Neuronal stem cell (in vitro differentiated cells): Measurements from ENCODE around the gene ARPIN. TPM values are rescaled to one million over a fixed set of nuclear protein-coding genes. Genes with fewer than 3 reads are reported as not detected.
"Not testable (repeated sequence)": the region's sequence is repeated elsewhere in the genome, so short reads cannot be mapped to it uniquely, and the experiment has no call there.

ENCODE experiments used
- DNase-seq: peaks from one replicate; pipeline ENCODE4 v3.0.0-alpha.2; 2013; ENCODE audit warnings: low spot score
- H2AFZ ChIP-seq: one replicate; pipeline ENCODE4 v1.6.1; 2013; ENCODE audit warnings: mild to moderate bottlenecking, low read length, inconsistent platforms
- H2AK5ac ChIP-seq: 2 replicates; pipeline ENCODE4 v1.6.1; 2013; ENCODE audit warnings: low read depth, mild to moderate bottlenecking, inconsistent platforms, low read length, moderate library complexity, mixed read lengths
- H2BK120ac ChIP-seq: 2 replicates; pipeline ENCODE4 v1.6.1; 2013; ENCODE audit warnings: low read depth, mild to moderate bottlenecking, inconsistent platforms, low read length, moderate library complexity, mixed read lengths
- H2BK12ac ChIP-seq: one replicate; pipeline ENCODE4 v1.6.1; 2013; ENCODE audit warnings: low read length, inconsistent platforms
- H2BK15ac ChIP-seq: 2 replicates; pipeline ENCODE4 v1.6.1; 2013; ENCODE audit warnings: mild to moderate bottlenecking, low read length, inconsistent platforms, mixed read lengths
- H2BK5ac ChIP-seq: one replicate; pipeline ENCODE4 v1.6.1; 2013; ENCODE audit warnings: inconsistent platforms, mild to moderate bottlenecking, low read length, moderate library complexity
- H3K14ac ChIP-seq: one replicate; pipeline ENCODE4 v1.6.1; 2013; ENCODE audit warnings: low read length, inconsistent platforms
- H3K18ac ChIP-seq: 2 replicates; pipeline ENCODE4 v1.6.1; 2013; ENCODE audit warnings: low read length, inconsistent platforms
- H3K23ac ChIP-seq: 2 replicates; pipeline ENCODE4 v1.6.1; 2013; ENCODE audit warnings: low read depth, mild to moderate bottlenecking, mixed read lengths, low read length, inconsistent platforms; ENCODE audit not compliant: poor library complexity
- H3K27ac ChIP-seq: replicated peaks from 3 replicates; pipeline ENCODE4 v1.5.1; 2013; ENCODE audit warnings: low read length, inconsistent platforms
- H3K27me3 ChIP-seq, 3 experiments: 2 replicates each; pipeline ENCODE4 v1.6.1; 2013; ENCODE audit warnings: low read length in 3 of 3, mild to moderate bottlenecking in 2 of 3, inconsistent platforms in 1 of 3, low read depth in 1 of 3, mixed read lengths in 1 of 3, moderate library complexity in 1 of 3; ENCODE audit not compliant: control insufficient read depth in 3 of 3, insufficient read depth in 3 of 3
- H3K36me3 ChIP-seq, 2 donors: replicated peaks in 1 of 2; 2 replicates each; pipeline ENCODE4 v1.6.1; 2013; ENCODE audit warnings: low read length in 2 of 2; ENCODE audit not compliant: control insufficient read depth in 2 of 2, insufficient read depth in 2 of 2
- H3K4ac ChIP-seq: 2 replicates; pipeline ENCODE4 v1.6.1; 2013; ENCODE audit warnings: inconsistent platforms, mild to moderate bottlenecking, low read length, moderate library complexity
- H3K4me1 ChIP-seq, 2 donors: 1 replicate in 1 of 2; 2 replicates in 1 of 2; pipeline ENCODE4 v1.6.1; 2013; ENCODE audit warnings: low read length in 2 of 2, low read depth in 1 of 2; ENCODE audit not compliant: control insufficient read depth in 2 of 2, insufficient read depth in 1 of 2
- H3K4me2 ChIP-seq: one replicate; pipeline ENCODE4 v1.6.1; 2013; ENCODE audit warnings: mild to moderate bottlenecking, low read length, inconsistent platforms; ENCODE audit not compliant: insufficient read depth, poor library complexity, severe bottlenecking
- H3K4me3 ChIP-seq, 2 donors: 2 replicates each; pipeline ENCODE4 v1.5.1; 2013; ENCODE audit warnings: low read length in 2 of 2, mild to moderate bottlenecking in 2 of 2, inconsistent platforms in 1 of 2, moderate library complexity in 1 of 2
- H3K79me1 ChIP-seq: one replicate; pipeline ENCODE4 v1.6.1; 2013; ENCODE audit warnings: low read depth, mild to moderate bottlenecking, inconsistent platforms, low read length, moderate library complexity
- H3K9ac ChIP-seq: one replicate; pipeline ENCODE4 v1.6.1; 2013; ENCODE audit warnings: mild to moderate bottlenecking, low read depth, low read length, inconsistent platforms; ENCODE audit not compliant: poor library complexity
- H3K9me3 ChIP-seq, 2 donors: replicated peaks in 1 of 2; 2 replicates each; pipeline versions ENCODE3 to v1.6.1; 2013; ENCODE audit warnings: low read length in 2 of 2, mild to moderate bottlenecking in 2 of 2, inconsistent platforms in 1 of 2, low read depth in 1 of 2, mixed read lengths in 1 of 2, moderate library complexity in 1 of 2; ENCODE audit not compliant: control insufficient read depth in 2 of 2, insufficient read depth in 1 of 2
- H4K8ac ChIP-seq: one replicate; pipeline ENCODE4 v1.6.1; 2013; ENCODE audit warnings: low read depth, mild to moderate bottlenecking, inconsistent platforms, low read length, moderate library complexity
- H4K91ac ChIP-seq: one replicate; pipeline ENCODE4 v1.6.1; 2013; ENCODE audit warnings: low read length, low read depth, mild to moderate bottlenecking, inconsistent platforms; ENCODE audit not compliant: poor library complexity
- WGBS, 2 donors: extraction: QIAGEN DNeasy Blood & Tissue Kit; methylation state at CpG; one replicate each; pipeline ENCODE4 v1.1.7; 2013; ENCODE audit warnings: missing lambda C conversion rate in 2 of 2, mixed read lengths in 1 of 2; ENCODE audit not compliant: insufficient read length in 2 of 2, insufficient replicate concordance in 1 of 2; ENCODE audit errors: extremely low coverage in 2 of 2; 5-methylcytosine and 5-hydroxymethylcytosine counted together
- polyA plus RNA-seq, 2 experiments: library from polyadenylated mRNA; stranded (reverse); fragments of 200-250 nt; gene quantifications; one replicate each; pipeline ENCODE4 v1.2.3, GENCODE V29; 2013

ARPIN gene
- 6.9 TPM for polyA plus RNA-seq (2013, experiment 1 of 2)
- polyA plus RNA-seq (2013, experiment 2 of 2) = 6.9 TPM

DNA sequence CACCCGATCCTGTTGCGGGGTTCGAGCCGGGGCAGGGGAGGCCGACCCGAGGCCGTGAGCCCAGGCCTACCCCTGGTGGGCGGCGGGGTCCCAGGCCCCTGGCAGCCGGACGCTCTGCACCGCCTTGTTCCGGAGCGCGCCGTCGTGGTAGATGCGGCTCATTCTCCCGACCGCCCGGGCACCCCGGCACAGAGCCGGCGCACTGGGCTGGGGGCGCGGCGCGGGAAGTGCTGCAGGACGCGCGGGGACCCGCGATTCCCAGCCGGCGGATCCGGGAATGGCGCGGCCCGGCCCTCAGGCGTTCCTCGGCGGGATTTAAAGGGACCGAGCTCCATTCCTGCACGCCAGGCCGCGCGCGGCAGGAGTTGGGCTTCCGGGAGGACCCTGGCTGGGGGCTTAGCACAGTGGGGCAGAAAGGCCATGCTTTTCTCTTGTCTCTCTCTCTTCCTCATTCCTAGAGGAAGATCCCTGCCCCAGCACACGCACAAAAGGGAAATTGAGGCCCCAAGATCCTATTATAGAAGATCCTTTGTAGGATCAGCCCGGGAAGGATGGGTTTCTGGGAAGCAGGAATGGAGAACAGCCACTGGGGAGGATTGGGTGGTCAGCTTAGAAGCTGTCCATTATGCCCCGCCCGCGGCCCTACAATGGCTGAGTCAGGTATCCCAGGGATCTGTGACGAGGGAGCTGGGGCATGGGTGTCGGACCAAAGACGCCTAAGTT lies at the start of gene ARPIN:
Gene ARPIN (minus strand): TSS at position 279 of the 723 bp plus-strand sequence. CDS start 117 bp downstream, at position 162.
- peak within 1 kb of the TSS; percentile 79 for H2BK15ac ChIP-seq
- H3K9me3 ChIP-seq = no peaks in the 10 kb centered on the region
- H3K23ac ChIP-seq = peak within 1 kb of the TSS; percentile 71
- peak within 1 kb of the TSS; percentile 83 for H3K9ac ChIP-seq
- peak within 1 kb of the TSS; percentile 57 for H2BK5ac ChIP-seq
- peak within 1 kb of the TSS; percentile 69 for H2AK5ac ChIP-seq
- no peaks in the 10 kb centered on the region for H3K27me3 ChIP-seq
- peak within 1 kb of the TSS; percentile 58 to 80 for H3K4me3 ChIP-seq
- peak within 1 kb of the TSS; percentile 79 for H4K91ac ChIP-seq
- H3K79me1 ChIP-seq = no peaks in the 10 kb centered on the region
- peaks cover 5 to 11% of the 10 kb centered on the region in 2 donors for H3K4me1 ChIP-seq
- peaks cover 2 to 27% of the 10 kb centered on the region in 2 donors for H3K36me3 ChIP-seq
- peak within 1 kb of the TSS; percentile 96 for H3K4ac ChIP-seq
- peak within 1 kb of the TSS; percentile 100 for H2AFZ ChIP-seq
- no peak within 1 kb of the TSS for H2BK120ac ChIP-seq
- H3K14ac ChIP-seq = no peak within 1 kb of the TSS
- no peak within 1 kb of the TSS for H2BK12ac ChIP-seq
- peak within 1 kb of the TSS; percentile 93 for H4K8ac ChIP-seq
- peak within 1 kb of the TSS; percentile 94 for H3K18ac ChIP-seq
- peak; percentile 48 for DNase-seq
- WGBS, 2 donors = no CpG with 5 or more reads among the region's 57 CpGs
- H3K27ac ChIP-seq = peak within 1 kb of the TSS; percentile 2
- peak within 1 kb of the TSS; percentile 82 for H3K4me2 ChIP-seq

DNA sequence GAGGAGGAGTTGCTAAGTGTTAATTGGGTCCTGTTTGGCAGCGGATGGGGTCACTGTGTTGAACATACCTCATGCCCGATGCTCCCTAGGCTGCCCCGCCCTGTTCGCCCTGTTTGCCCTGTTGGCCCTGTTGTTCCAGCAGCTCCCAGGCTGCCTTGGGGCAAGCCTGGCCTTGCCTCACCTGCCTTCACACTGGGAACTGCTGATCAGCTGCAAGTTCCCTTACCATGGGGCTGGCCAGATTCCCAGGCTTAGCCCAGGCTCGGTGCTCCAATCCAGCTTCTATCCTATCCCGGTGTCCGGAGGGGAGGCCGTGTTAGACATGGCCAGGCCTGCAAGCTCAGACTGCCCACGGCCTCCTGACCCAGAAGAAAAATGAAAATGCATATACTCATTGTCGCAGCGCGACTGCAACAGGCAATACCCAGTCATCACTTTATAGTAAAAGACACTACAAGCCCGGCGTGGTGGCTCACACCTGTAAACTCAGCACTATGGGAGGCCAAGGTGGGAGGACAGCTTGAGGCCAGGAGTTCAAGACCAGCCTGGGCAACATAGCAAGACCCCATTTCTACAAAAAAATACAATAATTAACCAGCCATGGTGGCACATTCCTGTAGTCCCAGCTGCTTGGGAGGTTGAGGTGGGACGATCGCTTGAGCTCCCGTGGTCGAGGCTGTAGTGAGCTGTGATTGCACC lies 45.5 kb upstream of the ARPIN start:
- no CpG with 5 or more reads among the region's 18 CpGs for WGBS, 2 donors
- Histone ChIP-seq H2AFZ (peak overlapping the region; percentile 54), H3K36me3 (no peaks in the 10 kb centered on the region), H2BK120ac (peak overlapping the region; percentile 55), H2AK5ac (peak overlapping the region; percentile 37), H2BK12ac (no peak overlapping the region), H3K27ac (no peak overlapping the region), H2BK15ac (no peak overlapping the region), H3K14ac (no peak overlapping the region), H3K4me3 (peak overlapping the region in 1 of 2 donors; percentile 61), H2BK5ac (no peak overlapping the region), H3K18ac (peak overlapping the region; percentile 69), H3K23ac (no peak overlapping the region), H3K4me1 (no peaks in the 10 kb centered on the region), H4K91ac (peak overlapping the region; percentile 39), H3K9ac (peak overlapping the region; percentile 64), H3K4me2 (no peak overlapping the region), H3K79me1 (no peaks in the 10 kb centered on the region), H4K8ac (no peak overlapping the region), H3K9me3 (no peaks in the 10 kb centered on the region), H3K4ac (no peak overlapping the region), H3K27me3 (no peaks in the 10 kb centered on the region)
- no peak for DNase-seq

DNA sequence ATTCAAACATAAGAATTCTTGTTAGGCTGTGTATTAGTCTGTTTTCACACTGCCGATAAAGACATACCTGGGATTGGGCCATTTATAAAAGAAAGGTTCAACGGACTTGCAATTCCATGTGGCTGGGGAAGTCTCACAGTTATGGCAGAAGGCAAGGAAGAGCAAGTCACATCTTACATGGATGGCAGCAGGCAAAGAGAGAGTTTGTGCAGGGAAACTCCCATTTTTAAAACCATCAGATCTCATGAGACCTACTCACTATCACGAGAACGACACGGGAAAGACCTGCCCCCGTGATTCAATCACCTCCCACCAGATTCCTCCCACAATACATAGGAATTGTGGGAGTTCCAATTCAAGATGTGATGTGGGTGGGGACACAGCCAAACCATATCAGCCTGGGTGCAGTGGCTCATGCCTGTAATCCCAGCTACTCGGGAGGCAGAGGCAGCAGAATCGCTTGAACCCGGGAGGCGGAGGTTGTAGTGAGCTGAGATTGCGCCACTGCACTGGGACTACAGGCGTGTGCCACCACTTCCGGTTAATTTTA lies 42.8 kb upstream of the ARPIN start:
- H3K23ac ChIP-seq, H3K4me3 ChIP-seq, H4K91ac ChIP-seq, H3K9me3 ChIP-seq, H3K27me3 ChIP-seq, DNase-seq, H2AFZ ChIP-seq, H4K8ac ChIP-seq, H3K79me1 ChIP-seq, H2BK5ac ChIP-seq, H2BK120ac ChIP-seq, H3K4ac ChIP-seq, H3K27ac ChIP-seq, H3K4me2 ChIP-seq, H3K36me3 ChIP-seq, H3K18ac ChIP-seq, H3K14ac ChIP-seq, H2BK12ac ChIP-seq, H3K4me1 ChIP-seq, H2AK5ac ChIP-seq, H3K9ac ChIP-seq, H2BK15ac ChIP-seq: not testable (repeated sequence)
- no CpG with 5 or more reads among the region's 13 CpGs for WGBS, 2 donors

DNA sequence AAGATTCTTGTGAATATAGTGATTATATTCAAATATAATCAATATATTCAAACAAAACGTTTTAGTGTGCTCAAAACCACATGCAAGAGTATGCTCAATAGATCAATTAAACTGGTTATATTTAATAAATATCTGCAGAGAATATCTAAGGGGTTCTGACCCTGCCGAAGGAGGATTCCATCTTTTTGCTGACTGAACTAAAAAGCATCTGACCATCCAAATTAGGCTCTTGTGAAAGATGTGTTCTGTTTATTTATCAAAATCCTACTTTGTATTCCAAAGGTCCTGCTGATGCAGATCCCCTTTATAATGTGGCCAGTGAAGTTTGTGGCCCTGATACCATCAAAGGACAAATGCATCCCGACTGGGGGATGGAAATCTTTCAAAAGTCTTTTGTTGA lies 41.8 kb upstream of the ARPIN start:
- Histone ChIP-seq H3K36me3 (no peaks in the 10 kb centered on the region), H3K9me3 (no peaks in the 10 kb centered on the region), H3K27me3 (no peaks in the 10 kb centered on the region), H3K79me1 (no peaks in the 10 kb centered on the region), H2BK12ac (no peak overlapping the region), H3K9ac (no peak overlapping the region), H2BK5ac (no peak overlapping the region), H4K8ac (no peak overlapping the region), H2AFZ (no peak overlapping the region), H3K4me1 (no peaks in the 10 kb centered on the region), H2BK15ac (no peak overlapping the region), H3K14ac (no peak overlapping the region), H2BK120ac (no peak overlapping the region), H3K18ac (no peak overlapping the region), H3K23ac (no peak overlapping the region), H3K4me2 (no peak overlapping the region), H3K4me3 (no peak overlapping the region), H3K27ac (no peak overlapping the region), H4K91ac (no peak overlapping the region), H3K4ac (no peak overlapping the region), H2AK5ac (no peak overlapping the region)
- no CpG with 5 or more reads among the region's 3 CpGs for WGBS, 2 donors
- no peak for DNase-seq
